ENCODE data around the gene ST3GAL6.

The ST3GAL6 gene

GRCh38 chr3:98821063-98821462 is 57.9 kb downstream of the ST3GAL6 start:
- DNase-seq (ENCODE audit: low read depth in 1 of 2, low spot score in 1 of 2): no peak
- Histone ChIP-seq H3K4me3 (replicated peaks; ENCODE audit: insufficient read depth, low read length) (no peak overlapping the region), H3K27me3 (ENCODE audit: insufficient read depth, poor library complexity, severe bottlenecking) (no peaks in the 10 kb centered on the region), H3K27ac (replicated peaks) (no peak overlapping the region)
- TF ChIP-seq POLR2AphosphoS5 (IDR thresholded peaks at IDR 0.05; ENCODE audit: low read depth) (no peak), CTCF (IDR thresholded peaks at IDR 0.05; ENCODE audit: insufficient read depth, low read length) (no peak), GABPA (IDR thresholded peaks at IDR 0.05; ENCODE audit: low read depth) (no peak), REST (IDR thresholded peaks at IDR 0.05; ENCODE audit: insufficient replicate concordance, low read depth) (no peak), SPI1 (IDR thresholded peaks at IDR 0.05; ENCODE audit: borderline replicate concordance, low read depth) (no peak)

- Histone ChIP-seq H3K27ac (replicated peaks) (no peak overlapping the region), H3K4me3 (replicated peaks; ENCODE audit: insufficient read depth, low read length) (no peak overlapping the region), H3K27me3 (ENCODE audit: insufficient read depth, poor library complexity, severe bottlenecking) (no peaks in the 10 kb centered on the region)
- DNase-seq (ENCODE audit: low read depth in 1 of 2, low spot score in 1 of 2): no peak
- TF ChIP-seq CTCF (IDR thresholded peaks at IDR 0.05; ENCODE audit: insufficient read depth, low read length) (no peak), REST (IDR thresholded peaks at IDR 0.05; ENCODE audit: insufficient replicate concordance, low read depth) (no peak), GABPA (IDR thresholded peaks at IDR 0.05; ENCODE audit: low read depth) (no peak)
These were observed 60.7 kb downstream of the ST3GAL6 start for GRCh38 chr3:98823791-98824190.

GRCh38 chr3:98824256-98824655 is 61.1 kb downstream of the ST3GAL6 start:
- no peak overlapping the region for H3K4me3 ChIP-seq (replicated peaks; ENCODE audit: insufficient read depth, low read length)
- no peaks in the 10 kb centered on the region for H3K27me3 ChIP-seq (ENCODE audit: insufficient read depth, poor library complexity, severe bottlenecking)
- H3K27ac ChIP-seq (replicated peaks): no peak overlapping the region
- no peak for DNase-seq (ENCODE audit: low read depth in 1 of 2, low spot score in 1 of 2)
- TF ChIP-seq REST (IDR thresholded peaks at IDR 0.05; ENCODE audit: insufficient replicate concordance, low read depth) (no peak), SPI1 (IDR thresholded peaks at IDR 0.05; ENCODE audit: borderline replicate concordance, low read depth) (no peak), POLR2AphosphoS5 (IDR thresholded peaks at IDR 0.05; ENCODE audit: low read depth) (no peak), CTCF (IDR thresholded peaks at IDR 0.05; ENCODE audit: insufficient read depth, low read length) (no peak), GABPA (IDR thresholded peaks at IDR 0.05; ENCODE audit: low read depth) (no peak)

All from HL-60 (cell line).